Measurements from ENCODE around the gene AGPS.
"Not testable (repeated sequence)": the region's sequence is repeated elsewhere in the genome, so short reads cannot be mapped to it uniquely, and the experiment has no call there.

The AGPS gene

GRCh38 chr2:177424120-177424519, 31.5 kb downstream of the AGPS start:
- DNase-seq (ENCODE audit: low read depth): not testable (repeated sequence)

- DNase-seq (ENCODE audit: low read depth): not testable (repeated sequence)
Measured at GRCh38 chr2:177424620-177425019, 32.0 kb downstream of the AGPS start.

- DNase-seq (ENCODE audit: low read depth): no peak
Measured at GRCh38 chr2:177427316-177427715, 34.7 kb downstream of the AGPS start.

- DNase-seq (ENCODE audit: low read depth): not testable (repeated sequence)
Measured at GRCh38 chr2:177427936-177428335, 35.4 kb downstream of the AGPS start.

- peak; percentile 87 for DNase-seq (ENCODE audit: low read depth)
Measured at GRCh38 chr2:177429688-177430325, 37.2 kb downstream of the AGPS start.

- DNase-seq (ENCODE audit: low read depth): no peak
Measured at GRCh38 chr2:177430411-177430810, 37.8 kb downstream of the AGPS start.

GRCh38 chr2:177431111-177431725, 38.6 kb downstream of the AGPS start:
- DNase-seq (ENCODE audit: low read depth): not testable (repeated sequence)

GRCh38 chr2:177432703-177433102, 40.1 kb downstream of the AGPS start:
- no peak for DNase-seq (ENCODE audit: low read depth)

- DNase-seq (ENCODE audit: low read depth): peak; percentile 16
Measured at GRCh38 chr2:177433402-177433801, 40.8 kb downstream of the AGPS start.

GRCh38 chr2:177434475-177434874, 41.9 kb downstream of the AGPS start:
- no peak for DNase-seq (ENCODE audit: low read depth)

- no peak for DNase-seq (ENCODE audit: low read depth)
Measured at GRCh38 chr2:177445200-177445599, 52.6 kb downstream of the AGPS start.

GRCh38 chr2:177448031-177448430, 55.5 kb downstream of the AGPS start:
- no peak for DNase-seq (ENCODE audit: low read depth)

- no peak for DNase-seq (ENCODE audit: low read depth)
Measured at GRCh38 chr2:177449159-177449558, 56.6 kb downstream of the AGPS start.

- no peak for DNase-seq (ENCODE audit: low read depth)
Measured at GRCh38 chr2:177455187-177455586, 62.6 kb downstream of the AGPS start.

GRCh38 chr2:177459756-177460155, 67.2 kb downstream of the AGPS start:
- DNase-seq (ENCODE audit: low read depth): not testable (repeated sequence)

- DNase-seq (ENCODE audit: low read depth): no peak
Measured at GRCh38 chr2:177460973-177461585, 68.5 kb downstream of the AGPS start.

- DNase-seq (ENCODE audit: low read depth): no peak
Measured at GRCh38 chr2:177464549-177464948, 72.0 kb downstream of the AGPS start.

- no peak for DNase-seq (ENCODE audit: low read depth)
Measured at GRCh38 chr2:177465400-177466138, 73.0 kb downstream of the AGPS start.

GRCh38 chr2:177466337-177467195, 74.0 kb downstream of the AGPS start:
- peak; percentile 19 for DNase-seq (ENCODE audit: low read depth)

- peak; percentile 78 for DNase-seq (ENCODE audit: low read depth)
Measured at GRCh38 chr2:177467646-177468045, 75.1 kb downstream of the AGPS start.

GRCh38 chr2:177471990-177472389, 79.4 kb downstream of the AGPS start:
- no peak for DNase-seq (ENCODE audit: low read depth)

- peak; percentile 4 for DNase-seq (ENCODE audit: low read depth)
Measured at GRCh38 chr2:177474301-177474700, 81.7 kb downstream of the AGPS start.
